ENCODE data around the gene DAP3.
"Not testable (repeated sequence)": the region's sequence is repeated elsewhere in the genome, so short reads cannot be mapped to it uniquely, and the experiment has no call there.

DNA sequence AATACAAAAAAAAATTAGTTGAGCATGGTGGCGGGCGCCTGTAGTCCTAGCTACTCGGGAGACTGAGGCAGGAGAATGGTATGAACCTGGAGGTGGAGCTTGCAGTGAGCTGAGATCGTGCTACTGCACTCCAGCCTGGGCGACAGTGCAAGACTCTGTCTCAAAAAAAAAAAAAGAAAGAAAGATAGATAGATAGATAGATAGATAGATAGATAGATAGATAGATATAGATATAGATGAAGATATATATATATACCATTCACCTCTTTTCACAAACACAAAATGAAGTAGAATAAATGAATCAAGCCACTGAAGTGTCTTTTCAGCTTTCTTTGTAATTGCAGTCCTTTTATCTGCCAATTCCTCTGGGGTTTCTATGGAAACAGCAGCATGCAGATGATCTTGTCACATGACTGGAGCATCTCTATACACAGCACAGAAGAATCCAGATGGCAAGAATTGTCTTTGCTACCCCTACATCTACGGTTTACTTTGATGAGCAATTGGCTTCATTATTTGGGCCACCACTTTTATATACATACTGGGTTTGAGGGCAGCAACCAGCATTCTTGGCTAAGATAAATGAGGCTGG, 29.7 kb downstream of the DAP3 start:
- TF ChIP-seq POLR2A (IDR thresholded peaks at IDR 0.05); CTCF (IDR thresholded peaks at IDR 0.05 in 4 of 5, conservative IDR thresholded peaks at IDR 0.05 in 1 of 5): not testable (repeated sequence)

All from gastrocnemius medialis (tissue), 4 donors.